ENCODE data around the gene OSCP1.

OSCP1 gene

DNA sequence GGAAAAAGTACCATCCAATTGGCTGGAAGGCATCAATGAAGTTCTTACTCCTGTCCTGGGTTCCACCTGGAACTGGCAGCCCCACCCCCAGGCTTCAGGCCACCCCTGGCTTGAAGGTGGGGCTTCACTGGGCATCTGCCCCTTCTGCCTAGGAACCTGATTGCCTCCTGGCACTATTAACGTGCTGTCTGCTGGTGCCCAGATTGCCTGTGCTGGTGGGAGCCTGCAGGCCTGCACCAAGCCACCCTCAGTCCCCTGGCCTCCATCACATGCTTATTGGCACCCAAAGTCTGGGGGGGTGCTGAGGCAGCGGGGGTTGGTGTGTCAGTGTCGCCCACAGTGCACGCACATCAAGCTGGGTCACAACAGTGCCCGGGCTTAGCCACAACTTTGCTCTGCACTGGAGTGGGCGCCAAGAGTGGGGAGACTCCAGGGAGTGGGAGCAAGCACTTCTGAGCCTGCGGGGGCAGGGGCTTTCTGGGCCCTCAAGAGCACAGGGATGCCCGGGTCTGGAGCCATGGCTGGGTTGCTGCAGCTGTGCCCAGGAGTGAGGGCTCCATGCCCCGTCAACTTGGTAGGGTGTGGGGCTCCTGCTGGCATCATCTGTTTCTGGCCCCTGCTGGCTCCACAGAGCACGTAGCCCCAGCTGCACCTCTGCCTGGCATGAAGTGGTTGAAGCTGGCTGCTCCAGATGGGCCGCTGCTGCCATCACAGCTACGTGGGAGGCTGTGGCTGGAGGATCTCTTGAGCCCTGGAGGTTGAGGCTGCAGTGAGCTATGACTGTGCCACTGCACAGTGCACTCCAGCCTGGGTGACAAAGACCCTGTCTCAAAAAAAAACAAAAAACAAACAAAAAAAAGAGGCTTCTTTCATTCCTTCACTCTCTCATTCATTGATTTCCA is 48.4 kb downstream of the OSCP1 start:
- DNase-seq (ENCODE audit: low read depth): no peak

DNA sequence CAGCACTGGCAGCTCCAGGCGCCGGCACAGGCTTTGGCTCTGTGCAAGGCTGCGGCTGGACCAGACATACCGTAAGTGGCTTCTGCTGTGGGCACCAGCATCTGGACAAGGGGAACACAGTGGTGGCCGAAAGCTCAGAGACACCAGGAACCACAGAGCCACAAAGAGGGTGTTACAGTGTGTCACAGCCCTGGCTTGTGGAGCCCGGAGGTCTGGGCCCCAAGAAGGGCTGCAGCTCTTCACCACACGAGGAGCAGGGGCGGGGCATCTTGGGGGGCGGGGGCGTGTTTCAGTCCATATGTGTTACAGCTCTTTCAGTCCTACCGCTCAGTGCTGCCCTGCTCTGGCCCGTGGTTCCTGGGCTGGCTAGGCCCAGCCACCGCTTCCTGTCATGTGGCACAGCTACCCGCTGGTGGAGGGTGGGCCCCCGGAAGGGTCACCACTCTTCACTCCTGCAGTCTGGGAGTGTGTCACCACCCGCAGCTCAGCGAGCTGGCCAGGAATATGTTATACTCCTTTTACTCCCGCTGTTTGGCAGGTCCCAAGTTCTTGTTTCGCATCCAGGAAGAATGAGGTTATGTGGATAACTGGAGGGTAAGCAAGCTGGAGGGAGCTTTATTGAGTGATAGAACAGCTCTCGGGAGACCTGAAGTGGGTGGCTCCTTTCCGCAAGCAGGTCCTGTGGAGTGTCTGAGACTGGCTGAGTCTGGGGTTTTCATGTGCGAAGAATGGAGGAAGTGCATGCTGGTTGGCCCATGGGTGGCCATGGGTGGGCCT is 49.2 kb downstream of the OSCP1 start:
- peak; percentile 83 for DNase-seq (ENCODE audit: low read depth)

DNA sequence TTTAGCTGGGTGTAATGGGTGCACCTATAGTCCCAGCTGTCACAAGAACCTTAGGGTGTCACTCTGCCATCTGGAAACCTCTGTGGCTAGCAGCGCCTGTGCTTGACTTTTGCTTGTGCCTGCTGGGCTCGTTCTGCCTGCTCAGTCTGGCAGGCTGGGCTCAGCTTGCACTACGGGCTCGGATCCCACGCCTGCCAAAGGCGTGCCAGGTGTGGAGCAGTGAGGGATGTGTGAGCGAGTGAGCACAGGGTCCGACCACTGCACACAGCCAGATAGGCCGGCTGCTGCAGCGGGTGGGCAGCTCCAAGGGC is 49.8 kb downstream of the OSCP1 start:
- DNase-seq (ENCODE audit: low read depth): no peak

DNA sequence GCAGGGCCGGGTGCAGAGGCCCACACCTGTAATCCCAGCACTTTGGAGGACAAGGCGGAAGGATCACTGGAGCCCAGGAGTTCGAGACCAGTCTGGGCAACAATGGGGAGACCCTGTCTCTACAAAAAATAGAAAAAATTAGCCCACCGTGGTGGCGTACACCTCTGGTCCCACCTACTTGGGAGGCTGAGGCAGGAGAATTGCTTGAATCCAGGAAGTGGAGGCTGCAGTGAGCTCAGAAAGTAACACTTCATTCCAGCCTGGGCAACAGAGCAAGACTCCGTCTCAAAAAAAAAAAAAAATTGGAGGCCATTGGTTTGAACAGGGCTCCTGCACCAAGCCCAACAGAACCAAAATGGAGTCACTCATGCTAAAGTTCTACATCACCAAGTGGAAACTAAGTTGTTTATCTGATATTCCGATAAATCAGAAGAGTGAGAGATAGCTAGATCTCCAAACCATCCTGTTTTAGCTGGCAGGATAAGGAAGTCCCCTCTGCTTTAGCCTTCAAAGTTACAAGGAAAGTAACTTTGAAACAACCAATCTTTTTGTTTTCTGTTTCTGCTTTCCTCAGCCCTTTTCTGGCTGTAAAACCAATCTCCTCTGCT is 51.8 kb downstream of the OSCP1 start:
- DNase-seq (ENCODE audit: low read depth): no peak

DNA sequence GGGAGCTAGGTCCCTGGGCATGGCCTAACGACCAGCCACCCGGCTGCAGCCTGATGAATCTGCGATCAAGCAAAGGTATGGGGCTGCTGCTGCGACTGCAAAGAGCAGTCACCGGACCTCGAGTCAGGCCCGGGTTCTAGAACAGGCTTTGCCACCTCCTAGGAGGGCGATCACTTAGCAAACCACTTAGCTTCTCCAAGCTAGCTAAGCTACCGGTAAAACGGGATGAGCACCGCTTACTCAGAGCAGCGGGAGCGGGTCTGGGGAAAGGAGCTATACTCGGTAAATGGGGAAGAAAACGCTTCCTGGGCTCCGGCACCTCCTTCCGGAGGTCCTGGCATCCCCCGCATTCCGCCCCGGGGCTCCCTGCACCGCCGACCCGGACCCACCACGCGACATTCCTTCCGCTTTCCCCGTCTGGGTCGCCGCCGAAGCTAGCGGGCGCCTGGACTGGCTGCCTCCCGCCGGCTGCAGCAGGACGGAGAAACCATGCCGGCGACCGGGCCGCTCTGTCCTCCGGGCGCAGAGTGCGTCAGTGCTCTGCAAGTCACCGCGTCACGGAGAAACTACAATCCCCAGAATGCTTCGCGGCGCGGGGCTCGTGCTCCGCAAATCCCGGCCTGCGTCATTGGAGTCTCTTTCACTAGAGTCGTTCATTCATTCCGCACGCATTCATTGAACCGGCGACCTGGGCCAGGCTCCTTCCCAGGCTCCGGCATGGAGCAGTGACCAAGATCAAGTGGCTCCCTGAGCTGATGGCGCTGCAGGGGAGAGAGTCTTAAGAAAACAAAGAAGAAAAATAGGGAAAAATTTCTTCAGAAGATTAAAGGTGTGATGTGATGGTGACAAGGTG is 52.6 kb downstream of the OSCP1 start, which contains the start of gene LSM10:
Gene LSM10 (minus strand): TSS at position 531 of the 853 bp plus-strand sequence. CDS start 3,779 bp downstream, outside the sequence.
- peak; percentile 77 for DNase-seq (ENCODE audit: low read depth)

DNA sequence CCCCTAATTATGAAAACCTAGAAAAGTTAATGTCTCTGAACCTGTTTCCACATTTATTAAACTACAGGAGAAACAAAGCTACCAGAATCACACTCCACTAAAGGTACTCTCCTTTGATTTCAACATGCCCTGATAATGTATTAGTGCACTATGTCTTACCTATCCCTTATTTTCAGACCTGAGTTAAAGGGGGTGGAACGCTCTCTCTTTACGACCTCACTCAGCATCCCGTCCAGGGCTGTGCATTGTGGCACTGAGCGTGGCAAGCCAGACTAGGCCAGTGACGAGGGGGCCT is 53.2 kb downstream of the OSCP1 start:
- no peak for DNase-seq (ENCODE audit: low read depth)

DNA sequence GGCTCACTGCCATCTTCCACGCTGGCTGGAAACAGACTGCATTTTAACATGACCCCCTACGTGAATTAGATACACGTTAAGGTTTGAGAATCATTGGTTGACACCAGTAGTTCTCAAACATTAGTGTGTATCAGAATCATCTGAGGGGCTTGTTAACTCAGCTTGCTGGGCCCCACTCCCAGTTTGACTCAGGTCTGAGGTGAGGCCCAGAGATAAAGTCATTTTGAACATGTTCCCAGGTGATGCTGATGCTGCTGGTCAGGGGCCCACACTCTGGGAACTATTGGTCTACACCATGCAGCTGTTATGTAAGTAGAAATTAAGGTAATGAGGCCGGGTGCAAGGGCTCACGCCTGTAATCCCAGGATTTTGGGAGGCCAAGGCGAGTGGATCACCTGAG is 53.9 kb downstream of the OSCP1 start:
- no peak for DNase-seq (ENCODE audit: low read depth)

DNA sequence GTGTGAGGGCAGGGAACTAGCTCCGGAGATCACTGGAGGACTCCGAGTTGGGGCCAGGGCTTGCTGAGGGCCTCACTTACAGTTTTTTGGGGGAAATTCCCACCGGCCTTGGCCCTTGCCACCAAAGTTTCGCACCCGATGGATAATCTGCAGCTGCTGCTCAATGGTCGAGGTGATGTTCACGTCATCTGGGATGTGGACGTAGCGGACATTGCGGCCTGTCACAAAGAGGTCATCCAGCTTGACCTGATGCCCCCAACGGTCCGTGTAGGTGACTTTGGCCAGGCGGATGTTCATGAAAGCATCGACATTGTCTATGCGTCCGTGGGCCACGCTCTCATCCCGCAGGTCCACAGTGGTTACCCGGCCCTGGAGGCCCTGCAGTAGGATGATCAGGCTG is 56.6 kb downstream of the OSCP1 start:
- DNase-seq (ENCODE audit: low read depth): no peak

DNA sequence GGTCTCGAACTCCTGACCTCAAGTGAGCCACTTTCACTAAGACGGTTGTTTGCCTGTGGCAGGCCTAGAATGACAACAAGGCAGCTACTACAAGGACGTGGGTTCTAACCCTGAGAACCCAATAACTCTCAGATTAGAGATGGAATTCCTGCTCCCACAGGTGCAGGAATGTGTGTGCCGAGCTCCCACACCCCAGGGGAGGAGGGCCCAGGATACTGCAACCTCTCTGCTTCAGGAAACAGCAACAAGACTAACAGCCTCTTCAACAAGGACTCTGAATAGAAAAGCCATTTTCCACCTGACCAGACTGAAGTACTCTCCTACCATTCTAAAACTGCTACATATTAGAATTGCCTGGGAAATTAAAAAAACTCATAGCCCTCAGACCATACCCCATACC is 57.4 kb downstream of the OSCP1 start:
- no peak for DNase-seq (ENCODE audit: low read depth)

DNA sequence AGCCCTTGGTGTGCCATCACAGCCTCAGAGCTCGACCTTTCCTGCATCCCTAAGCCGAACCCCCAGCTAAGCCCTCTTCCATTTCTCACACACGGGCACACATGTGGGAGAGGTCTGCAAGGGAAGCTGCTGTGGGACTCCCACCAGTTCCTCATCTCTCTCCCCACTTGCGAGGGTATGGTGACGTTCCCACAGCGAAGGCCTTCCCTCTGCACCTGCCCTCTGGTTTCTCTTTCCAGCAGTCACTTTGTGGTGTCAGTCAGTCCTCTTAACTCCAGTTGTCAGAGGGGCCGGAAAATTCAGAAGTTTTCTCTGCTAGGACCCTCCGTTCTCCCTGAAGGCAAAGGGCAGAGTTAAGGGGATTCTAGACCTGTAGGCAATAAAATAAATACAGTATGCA is 59.0 kb downstream of the OSCP1 start:
- no peak for DNase-seq (ENCODE audit: low read depth)

DNA sequence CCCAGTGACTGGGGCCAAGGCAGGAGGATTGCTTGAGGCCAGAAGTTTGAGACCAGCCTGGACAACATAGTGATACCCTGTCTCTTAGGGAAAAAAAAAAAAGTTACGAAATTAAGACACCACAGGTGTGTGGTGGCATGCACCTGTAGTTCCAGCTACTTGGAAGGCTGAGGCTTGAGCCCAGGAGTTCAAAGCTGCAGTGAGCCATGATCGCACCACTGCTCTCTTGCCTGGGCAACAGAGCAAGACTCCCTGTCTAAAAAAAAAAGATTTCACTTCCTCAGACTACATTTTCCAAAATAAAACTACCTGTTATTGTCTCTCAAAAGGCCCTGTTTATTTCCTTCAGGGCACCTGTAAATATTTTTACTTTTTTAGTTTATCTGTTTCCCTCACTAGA is 59.8 kb downstream of the OSCP1 start:
- DNase-seq (ENCODE audit: low read depth): no peak

DNA sequence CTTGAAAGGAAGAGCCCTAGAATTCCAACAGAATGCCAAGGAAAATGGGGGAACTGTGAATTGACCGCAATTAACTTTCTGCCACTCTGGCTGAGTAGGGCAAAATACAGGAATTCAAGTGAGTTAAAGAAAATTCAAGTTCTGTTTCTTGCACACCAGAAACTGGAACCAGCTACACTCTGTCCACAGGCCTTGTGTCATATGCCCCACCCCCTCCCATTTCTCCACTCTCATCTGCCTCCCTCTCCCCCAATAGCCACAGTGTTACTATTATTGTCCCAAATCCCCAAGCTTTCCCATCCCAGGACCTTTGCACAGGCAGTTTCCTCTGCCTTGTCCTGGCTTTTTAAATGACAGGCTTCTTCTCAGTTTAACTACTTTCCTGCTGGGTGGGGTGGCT is 60.3 kb downstream of the OSCP1 start:
- DNase-seq (ENCODE audit: low read depth): no peak

DNA sequence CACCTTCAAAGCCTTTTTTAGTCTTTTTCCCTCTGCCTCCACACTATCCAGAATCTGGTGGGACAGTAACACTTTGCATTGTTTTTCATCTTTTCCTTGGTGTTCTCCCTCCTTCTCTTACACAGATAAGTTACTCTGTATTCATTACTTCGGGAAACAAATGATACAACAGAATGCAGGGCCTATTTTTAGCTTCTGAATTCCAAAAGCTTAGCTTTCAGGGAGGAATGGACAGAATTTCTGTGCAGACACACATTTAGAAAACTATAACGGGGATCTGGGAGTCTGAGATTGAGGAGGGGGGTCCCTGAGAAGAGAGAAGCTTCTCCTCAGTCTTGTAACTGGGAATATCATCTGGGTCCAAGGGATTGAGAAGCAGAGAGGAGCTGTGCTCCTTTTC is 61.0 kb downstream of the OSCP1 start:
- no peak for DNase-seq (ENCODE audit: low read depth)

DNA sequence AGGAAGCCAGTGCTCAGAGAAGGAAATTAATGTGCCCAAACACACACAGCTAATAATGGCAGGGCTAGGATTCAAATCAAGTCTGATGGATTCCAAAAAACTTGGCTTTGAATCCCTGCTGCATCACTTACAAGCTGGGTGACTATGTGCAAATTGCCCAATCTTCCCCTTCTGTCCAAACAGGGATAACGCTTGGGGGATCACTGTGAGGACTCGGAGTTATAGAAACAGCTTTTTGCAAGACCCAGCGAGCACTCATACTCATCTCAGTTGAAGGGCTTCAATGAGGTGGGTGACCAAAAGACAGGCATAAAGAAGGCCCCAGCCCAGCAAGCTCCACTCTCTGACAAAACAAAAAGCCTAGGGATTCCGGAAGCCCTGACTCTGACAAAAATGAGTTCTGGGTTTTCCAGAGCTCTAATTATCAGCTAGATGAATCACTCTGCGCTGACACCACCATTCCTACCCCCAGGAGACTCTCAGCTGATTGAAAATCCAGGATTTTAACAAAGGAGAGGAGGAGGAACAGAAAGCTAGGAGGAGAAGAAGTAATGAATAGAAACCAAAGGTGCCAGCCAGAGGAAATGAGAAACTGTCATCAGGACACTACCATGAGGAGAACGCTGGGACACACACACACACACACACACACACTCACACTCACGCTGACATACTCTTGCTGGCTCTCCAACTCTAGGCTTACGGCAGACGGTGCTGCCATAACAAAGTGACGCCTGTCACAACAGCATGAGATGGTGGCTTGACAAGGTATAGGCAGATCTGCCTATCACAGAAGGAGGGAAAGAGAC is 62.9 kb downstream of the OSCP1 start:
- peak; percentile 50 for DNase-seq (ENCODE audit: low read depth)

DNA sequence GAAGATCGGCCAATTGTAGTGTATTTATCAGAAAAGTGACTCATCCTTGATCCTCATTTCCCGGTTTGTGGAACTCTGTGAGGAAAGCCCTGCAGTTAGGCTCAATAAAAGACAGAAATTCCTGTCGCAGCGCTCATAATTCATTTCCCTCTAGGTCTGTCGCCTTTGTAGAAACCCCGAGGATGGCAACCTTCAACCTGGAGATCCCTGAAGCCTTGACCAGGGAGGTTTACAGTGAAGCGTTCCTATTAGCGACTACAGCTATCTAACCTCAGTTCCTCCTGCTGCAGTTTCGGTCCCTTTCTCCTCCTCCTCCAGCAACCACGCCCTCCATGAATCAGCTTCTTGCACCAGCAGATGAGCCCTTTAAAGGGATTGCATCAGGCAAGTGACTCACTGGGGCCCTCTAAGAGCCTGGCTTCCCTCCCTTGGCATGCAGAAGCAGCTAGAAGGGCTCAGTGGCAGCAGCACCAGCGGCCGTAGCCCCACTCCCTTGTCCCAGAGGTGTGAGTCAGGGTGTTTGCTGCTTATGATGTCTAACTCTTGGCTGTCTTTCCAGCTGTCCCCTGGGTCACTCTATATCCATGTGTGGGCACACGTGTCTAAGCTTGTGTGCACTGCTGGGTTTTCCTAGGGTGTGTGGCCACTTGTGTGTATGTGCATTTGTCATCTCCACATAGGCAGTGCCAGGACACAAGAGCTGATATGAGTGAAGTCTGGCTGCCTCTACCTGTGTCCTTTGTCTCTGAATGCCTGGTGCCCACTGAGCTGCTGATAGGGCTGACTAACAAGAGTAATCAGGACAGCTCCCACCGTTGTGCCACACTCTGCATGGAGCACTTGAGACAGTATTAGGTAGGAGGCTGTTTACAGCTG is 63.7 kb downstream of the OSCP1 start:
- DNase-seq (ENCODE audit: low read depth): peak; percentile 99

DNA sequence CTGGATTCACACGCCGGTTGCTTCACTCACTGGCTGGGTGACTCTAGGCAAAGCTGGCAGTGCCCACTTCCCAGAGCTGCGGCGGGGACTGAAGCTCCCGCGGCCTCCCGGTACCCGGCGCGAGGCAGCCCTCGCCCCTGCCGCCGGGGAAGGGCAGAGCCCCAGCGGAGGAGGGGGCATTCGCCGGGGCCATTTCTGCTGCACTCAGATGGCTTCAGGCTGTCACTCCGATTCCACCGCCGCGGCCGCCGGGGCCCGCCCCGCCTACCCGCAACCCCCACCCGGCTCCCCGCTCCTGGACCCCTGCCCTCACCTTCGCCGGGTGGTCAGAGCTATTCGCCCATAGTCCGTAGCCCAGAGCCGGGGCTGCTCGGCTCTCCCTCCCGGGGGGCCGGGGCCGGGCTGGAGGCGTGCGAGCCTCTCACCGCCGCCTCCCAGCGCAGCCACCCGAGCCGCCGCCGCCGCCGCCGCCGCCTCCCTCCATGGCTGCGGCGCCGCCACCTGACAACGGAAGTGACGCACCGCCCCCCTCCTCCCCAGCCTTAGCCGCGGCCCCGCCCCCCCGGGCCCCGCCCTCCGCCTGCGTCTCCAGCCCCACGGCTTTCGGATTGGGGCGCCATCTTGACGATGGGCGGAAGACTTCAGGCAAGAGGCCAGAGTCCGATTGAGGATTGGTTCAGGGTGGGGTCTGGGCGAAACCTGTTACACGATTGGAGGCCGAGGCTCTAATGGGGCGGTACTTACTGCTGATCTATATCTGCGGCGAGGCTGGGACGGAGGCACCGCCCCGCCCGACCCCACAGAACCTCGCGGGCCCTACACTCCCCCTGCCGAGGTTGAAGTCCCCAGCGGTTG is 64.6 kb downstream of the OSCP1 start, which contains the start of gene STK40:
Gene STK40 (minus strand): TSS at position 515 of the 855 bp plus-strand sequence. CDS start 24,592 bp downstream, outside the sequence.
- DNase-seq (ENCODE audit: low read depth): peak; percentile 97

DNA sequence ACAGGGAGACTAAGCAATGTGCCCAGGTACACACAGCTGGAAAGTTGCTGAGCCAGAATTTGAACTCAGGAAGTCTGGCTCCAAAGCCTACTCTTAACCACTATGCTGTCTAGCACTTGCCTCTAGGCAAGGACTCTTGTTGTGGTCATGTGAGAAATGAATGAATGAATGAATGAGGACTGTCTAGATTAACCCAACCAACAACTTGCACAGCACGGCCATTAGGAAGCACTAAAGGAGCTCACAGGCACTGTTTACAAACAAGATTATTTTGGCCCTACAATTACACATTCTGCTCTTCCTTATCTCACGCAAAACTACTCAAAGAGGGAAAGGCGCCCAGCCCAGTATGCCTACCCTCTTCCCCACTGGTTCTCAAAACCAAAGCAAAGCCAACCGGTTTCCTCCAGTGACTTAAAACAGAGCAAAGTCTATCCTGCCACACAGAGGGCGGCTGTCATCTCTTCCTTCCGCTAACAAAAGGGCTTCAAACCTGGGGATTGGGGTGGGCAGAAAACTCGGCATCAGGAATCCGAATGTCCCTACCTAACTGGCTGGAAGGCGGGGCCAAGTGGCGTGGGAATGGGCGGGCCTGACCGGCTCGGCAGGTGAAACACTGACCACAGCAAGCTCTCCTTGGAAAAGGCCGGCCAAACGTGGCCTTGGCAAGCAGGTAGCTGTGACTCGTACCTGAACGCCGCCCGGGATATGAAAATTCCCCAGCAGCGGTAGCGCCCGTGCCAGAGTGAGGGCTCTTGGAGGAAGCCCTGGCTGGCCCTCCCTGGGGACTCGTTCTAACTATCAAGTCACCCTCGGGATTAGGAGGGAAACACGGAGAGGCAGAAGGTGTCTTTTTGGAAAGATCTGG is 65.5 kb downstream of the OSCP1 start:
- no peak for DNase-seq (ENCODE audit: low read depth)

DNA sequence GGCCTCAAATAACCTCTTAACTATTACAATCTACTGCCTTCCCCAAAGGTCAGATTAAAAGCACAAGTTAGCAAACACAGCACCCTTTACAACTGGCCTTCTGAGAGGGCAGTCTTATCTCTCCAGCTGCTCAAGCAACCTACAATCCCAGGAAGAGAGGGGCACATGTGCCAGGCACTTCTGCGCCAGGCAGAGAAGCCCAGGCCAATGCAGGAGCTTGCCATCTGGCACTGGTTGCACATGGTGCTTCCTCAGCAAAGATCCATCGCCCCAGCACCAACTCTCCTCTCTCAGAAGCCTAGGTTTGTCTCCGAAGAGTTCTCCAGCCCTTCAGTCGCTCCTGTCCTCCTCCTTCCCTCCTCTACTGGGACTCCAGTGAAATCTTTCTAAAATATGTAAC is 67.0 kb downstream of the OSCP1 start:
- DNase-seq (ENCODE audit: low read depth): no peak

Data from HS-5 (cell line).